HG03064 (cell line): ENCODE results near the gene C2CD2L.
"Not testable (repeated sequence)": the region's sequence is repeated elsewhere in the genome, so short reads cannot be mapped to it uniquely, and the experiment has no call there.

ENCODE experiments used
- ATAC-seq: cut with Tn5 transposase; IDR thresholded peaks from one replicate; pipeline ENCODE4 v1.9.1; 2021; ENCODE audit warnings: low read depth; ENCODE audit not compliant: unreplicated experiment

The C2CD2L gene

GRCh38 chr11:119106564-119107537 is at the start of gene C2CD2L:
C2CD2L (plus strand) TSS chr11:119107344; CDS start chr11:119107742, 398 bp downstream.
- ATAC-seq: peak; percentile 66

GRCh38 chr11:119059128-119059527 is 48.0 kb upstream of the C2CD2L start:
- ATAC-seq: not testable (repeated sequence)

- no peak for ATAC-seq
Observed at GRCh38 chr11:119061256-119061655, 45.9 kb upstream of the C2CD2L start.

GRCh38 chr11:119062779-119063178 is 44.4 kb upstream of the C2CD2L start:
- no peak for ATAC-seq

- no peak for ATAC-seq
Observed at GRCh38 chr11:119065369-119065768, 41.8 kb upstream of the C2CD2L start.

GRCh38 chr11:119067371-119068222 is 39.5 kb upstream of the C2CD2L start, which contains the start of gene VPS11:
VPS11 (plus strand) TSS chr11:119067818; CDS start chr11:119067824, 6 bp downstream.
- ATAC-seq: peak; percentile 80

GRCh38 chr11:119077839-119078238 is 29.3 kb upstream of the C2CD2L start:
- no peak for ATAC-seq

GRCh38 chr11:119078675-119079420 is 28.3 kb upstream of the C2CD2L start:
- no peak for ATAC-seq

- ATAC-seq: no peak
Observed at GRCh38 chr11:119081682-119082260, 25.4 kb upstream of the C2CD2L start.

GRCh38 chr11:119084663-119085436 is 22.3 kb upstream of the C2CD2L start, which contains the start of gene HMBS:
HMBS (plus strand) TSS chr11:119084881; CDS start chr11:119085034, 153 bp downstream.
- ATAC-seq: peak; percentile 75

GRCh38 chr11:119085437-119085847 is 21.7 kb upstream of the C2CD2L start:
- no peak for ATAC-seq

GRCh38 chr11:119087123-119087522 is 20.0 kb upstream of the C2CD2L start:
- ATAC-seq: no peak

- ATAC-seq: no peak
Observed at GRCh38 chr11:119087747-119088241, 19.4 kb upstream of the C2CD2L start.

GRCh38 chr11:119088406-119088805 is 18.7 kb upstream of the C2CD2L start:
- no peak for ATAC-seq

- no peak for ATAC-seq
Observed at GRCh38 chr11:119089319-119089718, 17.8 kb upstream of the C2CD2L start.

GRCh38 chr11:119091178-119091577 is 16.0 kb upstream of the C2CD2L start:
- no peak for ATAC-seq

GRCh38 chr11:119091966-119092879 is 14.9 kb upstream of the C2CD2L start:
- no peak for ATAC-seq
